Smooth muscle cell (in vitro differentiated cells): ENCODE results near the gene RNF5. TPM values are rescaled to one million over a fixed set of nuclear protein-coding genes. Genes with fewer than 3 reads are reported as not detected.

Source experiments
- DNase-seq: peaks from one replicate; lab custom pipeline; 2025; ENCODE audit not compliant: unreplicated experiment; lab: John Stamatoyannopoulos, UW
- H2AFZ ChIP-seq: fragments of 200-600 bp; sonication (generic); 2 replicates; pipeline ENCODE4 v1.6.0; 2016; ENCODE audit warnings: antibody characterized with exemption, low read depth, mild to moderate bottlenecking
- H3F3A ChIP-seq: fragments of 200-600 bp; sonication (generic); 2 replicates; pipeline ENCODE4 v1.6.0; 2017; ENCODE audit warnings: antibody characterized with exemption, low read depth
- H3K27ac ChIP-seq: fragments of 200-600 bp; sonication (generic); 2 replicates; pipeline ENCODE4 v1.5.1; 2016; ENCODE audit warnings: low read depth, mild to moderate bottlenecking
- H3K27me3 ChIP-seq: fragments of 200-600 bp; sonication (generic); 2 replicates; pipeline ENCODE4 v1.6.1; 2016; ENCODE audit warnings: low read depth, mild to moderate bottlenecking
- H3K36me3 ChIP-seq: fragments of 200-600 bp; sonication (generic); 2 replicates; pipeline ENCODE4 v1.5.1; 2016; ENCODE audit warnings: low read depth
- H3K4me1 ChIP-seq: fragments of 200-600 bp; sonication (generic); 2 replicates; pipeline ENCODE4 v1.5.1; 2016; ENCODE audit warnings: low read depth
- H3K4me2 ChIP-seq: fragments of 200-600 bp; sonication (generic); 2 replicates; pipeline ENCODE4 v1.6.0; 2016; ENCODE audit warnings: mild to moderate bottlenecking
- H3K4me3 ChIP-seq: fragments of 200-600 bp; sonication (generic); 2 replicates; pipeline ENCODE4 v1.5.1; 2016; ENCODE audit warnings: mild to moderate bottlenecking
- H3K79me2 ChIP-seq: fragments of 200-600 bp; sonication (generic); 2 replicates; pipeline ENCODE4 v1.6.0; 2016; ENCODE audit warnings: low read depth, mild to moderate bottlenecking
- H3K9ac ChIP-seq: fragments of 200-600 bp; sonication (generic); 2 replicates; pipeline ENCODE4 v1.6.0; 2016; ENCODE audit warnings: low read depth
- H3K9me3 ChIP-seq: fragments of 200-600 bp; sonication (generic); replicated peaks from 2 replicates; pipeline ENCODE4 v1.5.1; 2016; ENCODE audit warnings: low read depth
- H4K20me1 ChIP-seq: fragments of 200-600 bp; sonication (generic); 2 replicates; pipeline ENCODE4 v1.6.0; 2016; ENCODE audit warnings: low read depth
- CTCF ChIP-seq: fragments of 200-600 bp; sonication (generic); IDR thresholded peaks from 2 replicates; pipeline ENCODE4 v1.5.1; 2017; ENCODE audit warnings: borderline replicate concordance, mild to moderate bottlenecking, antibody characterized with exemption; ENCODE audit not compliant: insufficient read depth, poor library complexity, severe bottlenecking
- WGBS: methylation state at CpG from one replicate; pipeline ENCODE4 v1.1.7; 2016; ENCODE audit warnings: low lambda C conversion rate; 5-methylcytosine and 5-hydroxymethylcytosine counted together
- polyA plus RNA-seq: library from polyadenylated mRNA; unstranded; fragments of >200 nt; fragmentation: Nextera tagmentation; extraction: Ambion mirVana; gene quantifications from 2 replicates; pipeline ENCODE4 v1.2.1, GENCODE V29; 2016
- total RNA-seq: library from RNA; depleted of rRNA; stranded (reverse); fragments of >200 nt; gene quantifications from 2 replicates; pipeline ENCODE4 v1.2.3, GENCODE V29; 2014

RNF5 gene
- total and polyA plus RNA-seq, 2 experiments from 2014 or later = 49.3 to 75.9 TPM

- Histone ChIP-seq H3K36me3 (no peaks in the 10 kb centered on the region), H2AFZ (no peak overlapping the region), H3F3A (no peaks in the 10 kb centered on the region), H3K9me3 (no peaks in the 10 kb centered on the region), H3K4me3 (no peak overlapping the region), H3K4me1 (no peaks in the 10 kb centered on the region), H4K20me1 (no peaks in the 10 kb centered on the region), H3K4me2 (no peak overlapping the region), H3K79me2 (no peaks in the 10 kb centered on the region), H3K27me3 (no peaks in the 10 kb centered on the region), H3K9ac (no peak overlapping the region), H3K27ac (no peak overlapping the region)
- no peak for DNase-seq
- no peak for TF ChIP-seq CTCF
- 84% methylated on average over 12 of the region's 12 CpGs for WGBS
Observed at GRCh38 chr6:32212076-32212760, 34.0 kb downstream of the RNF5 start.

- H3K4me2 ChIP-seq = no peak overlapping the region
- WGBS = 94% methylated on average over 6 of the region's 6 CpGs
Observed at GRCh38 chr6:32213649-32214048, 35.4 kb downstream of the RNF5 start.

GRCh38 chr6:32214126-32214525 lies 35.9 kb downstream of the RNF5 start:
- no peak for DNase-seq
- no peak overlapping the region for H3K4me2 ChIP-seq
- no peaks in the 10 kb centered on the region for H3K27me3 ChIP-seq
- WGBS = 89% methylated on average over 3 of the region's 3 CpGs
- no peaks in the 10 kb centered on the region for H4K20me1 ChIP-seq
- TF ChIP-seq CTCF = no peak
- H2AFZ ChIP-seq = no peak overlapping the region
- no peak overlapping the region for H3K9ac ChIP-seq
- no peaks in the 10 kb centered on the region for H3K4me1 ChIP-seq
- H3K9me3 ChIP-seq = no peaks in the 10 kb centered on the region
- H3F3A ChIP-seq = no peaks in the 10 kb centered on the region
- no peaks in the 10 kb centered on the region for H3K36me3 ChIP-seq
- H3K4me3 ChIP-seq = no peak overlapping the region
- H3K27ac ChIP-seq = no peak overlapping the region
- no peaks in the 10 kb centered on the region for H3K79me2 ChIP-seq

More at GRCh38 chr6:32213649-32214048, 35.4 kb downstream of the RNF5 start:
- Histone ChIP-seq H2AFZ (no peak overlapping the region), H3K9ac (no peak overlapping the region), H3F3A (no peaks in the 10 kb centered on the region), H3K36me3 (no peaks in the 10 kb centered on the region), H3K27me3 (no peaks in the 10 kb centered on the region), H3K9me3 (no peaks in the 10 kb centered on the region), H4K20me1 (no peaks in the 10 kb centered on the region), H3K4me3 (no peak overlapping the region), H3K27ac (no peak overlapping the region), H3K4me1 (no peaks in the 10 kb centered on the region), H3K79me2 (no peaks in the 10 kb centered on the region)
- DNase-seq = no peak
- no peak for TF ChIP-seq CTCF

GRCh38 chr6:32215617-32216016 lies 37.4 kb downstream of the RNF5 start:
- Histone ChIP-seq H3K36me3 (no peaks in the 10 kb centered on the region), H3K27ac (no peak overlapping the region), H4K20me1 (no peaks in the 10 kb centered on the region), H3K9ac (no peak overlapping the region), H3F3A (no peaks in the 10 kb centered on the region), H3K4me2 (no peak overlapping the region), H3K4me1 (no peaks in the 10 kb centered on the region), H3K9me3 (no peaks in the 10 kb centered on the region), H2AFZ (no peak overlapping the region), H3K79me2 (no peaks in the 10 kb centered on the region), H3K27me3 (no peaks in the 10 kb centered on the region), H3K4me3 (no peak overlapping the region)
- DNase-seq = no peak
- WGBS = 98% methylated on average over 4 of the region's 4 CpGs
- TF ChIP-seq CTCF = no peak
